LNCaP clone FGC (cell line): Measurements from ENCODE around the gene ST6GALNAC4.

Source experiments
- DNase-seq: peaks from one replicate; pipeline ENCODE4 v3.0.0-alpha.2; 2011; ENCODE audit warnings: low read depth
- H3K4me3 ChIP-seq: 2 replicates; pipeline ENCODE4 v1.5.1; 2011; ENCODE audit warnings: mild to moderate bottlenecking, low read depth, low read length, control low read depth
- TF ChIP-seq, protein P1 (sequence below): IDR thresholded peaks from 2 replicates; pipeline ENCODE4 v1.5.1; 2012; ENCODE audit warnings: mild to moderate bottlenecking; ENCODE audit not compliant: control insufficient read depth, insufficient read depth; ENCODE audit errors: extremely low read depth

Gene ST6GALNAC4

DNA sequence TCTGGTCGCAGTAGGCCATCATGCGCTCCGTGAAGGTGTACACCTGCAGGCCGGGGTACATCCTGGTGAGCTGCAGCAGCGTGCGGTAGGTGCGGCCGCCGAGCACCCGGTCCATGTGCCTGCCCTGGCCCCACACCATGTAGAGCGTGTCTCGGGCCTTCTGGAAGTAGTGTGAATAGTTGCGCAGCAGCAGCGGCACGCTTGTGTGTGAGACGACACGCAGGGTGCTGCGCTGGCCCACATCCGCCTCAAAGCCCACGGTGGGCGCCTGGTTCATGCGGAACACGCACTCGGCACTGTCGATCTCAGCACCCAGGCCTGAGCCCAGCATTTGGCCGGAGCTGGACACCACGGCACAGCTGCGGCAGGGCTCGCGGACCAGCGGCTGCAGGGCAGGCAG, 4.5 kb downstream of the ST6GALNAC4 start:
- no peak overlapping the region for H3K4me3 ChIP-seq
- TF ChIP-seq, protein P1, sequence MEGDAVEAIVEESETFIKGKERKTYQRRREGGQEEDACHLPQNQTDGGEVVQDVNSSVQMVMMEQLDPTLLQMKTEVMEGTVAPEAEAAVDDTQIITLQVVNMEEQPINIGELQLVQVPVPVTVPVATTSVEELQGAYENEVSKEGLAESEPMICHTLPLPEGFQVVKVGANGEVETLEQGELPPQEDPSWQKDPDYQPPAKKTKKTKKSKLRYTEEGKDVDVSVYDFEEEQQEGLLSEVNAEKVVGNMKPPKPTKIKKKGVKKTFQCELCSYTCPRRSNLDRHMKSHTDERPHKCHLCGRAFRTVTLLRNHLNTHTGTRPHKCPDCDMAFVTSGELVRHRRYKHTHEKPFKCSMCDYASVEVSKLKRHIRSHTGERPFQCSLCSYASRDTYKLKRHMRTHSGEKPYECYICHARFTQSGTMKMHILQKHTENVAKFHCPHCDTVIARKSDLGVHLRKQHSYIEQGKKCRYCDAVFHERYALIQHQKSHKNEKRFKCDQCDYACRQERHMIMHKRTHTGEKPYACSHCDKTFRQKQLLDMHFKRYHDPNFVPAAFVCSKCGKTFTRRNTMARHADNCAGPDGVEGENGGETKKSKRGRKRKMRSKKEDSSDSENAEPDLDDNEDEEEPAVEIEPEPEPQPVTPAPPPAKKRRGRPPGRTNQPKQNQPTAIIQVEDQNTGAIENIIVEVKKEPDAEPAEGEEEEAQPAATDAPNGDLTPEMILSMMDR = no peak
- DNase-seq = no peak

DNA sequence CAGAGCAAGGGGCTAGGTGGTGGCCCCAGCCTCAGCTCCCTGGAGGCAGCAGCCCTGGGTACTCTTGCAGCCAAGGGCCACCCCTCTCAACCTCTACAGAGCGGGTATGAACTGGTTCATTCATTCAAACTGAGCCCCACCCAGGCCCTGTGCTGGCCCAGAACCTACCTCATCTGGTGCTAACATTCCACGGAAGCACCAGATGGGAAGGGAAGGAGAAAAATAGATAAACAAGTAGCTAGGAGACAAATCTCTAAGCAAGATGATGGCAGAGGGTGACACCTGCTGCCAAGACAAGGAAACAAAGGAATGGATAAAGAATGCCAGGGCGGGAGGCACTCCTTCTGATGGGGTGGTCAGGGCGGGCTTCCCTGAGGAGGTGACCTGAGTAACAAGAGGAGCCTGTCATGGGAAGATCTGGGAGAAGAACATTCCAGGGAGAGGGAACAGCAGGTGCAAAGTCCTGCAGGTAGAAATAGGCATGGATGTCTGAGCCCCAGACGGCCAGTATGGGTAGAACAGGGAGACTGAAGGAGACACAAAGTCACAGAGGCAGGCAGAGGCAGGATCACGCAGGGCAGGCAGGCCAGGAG, 6.1 kb downstream of the ST6GALNAC4 start:
- TF ChIP-seq, protein P1 = peak; percentile 72
- no peak for DNase-seq
- no peak overlapping the region for H3K4me3 ChIP-seq

DNA sequence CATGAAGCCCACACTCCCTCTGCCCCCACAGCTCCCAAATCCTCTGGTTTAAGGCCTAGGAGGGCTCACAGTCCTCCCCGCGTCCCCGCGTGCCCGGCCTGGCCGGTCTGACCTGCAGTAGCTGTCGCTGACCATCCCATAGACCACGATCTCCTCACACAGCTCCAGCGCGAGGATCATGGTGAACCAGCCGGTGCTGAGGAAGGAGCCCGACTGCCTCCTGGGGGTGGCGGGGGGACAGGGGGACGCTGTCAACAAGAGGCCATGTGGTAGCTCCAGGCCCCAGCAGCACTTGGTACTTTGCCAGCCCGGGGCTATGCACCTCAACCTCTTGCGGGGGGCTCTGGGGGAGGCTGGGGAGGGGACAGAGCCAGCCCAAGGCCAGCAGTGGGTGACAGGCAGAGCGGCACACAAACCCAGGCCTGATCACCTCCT, 7.0 kb downstream of the ST6GALNAC4 start:
- H3K4me3 ChIP-seq = no peak overlapping the region
- no peak for DNase-seq
- TF ChIP-seq, protein P1 = no peak

DNA sequence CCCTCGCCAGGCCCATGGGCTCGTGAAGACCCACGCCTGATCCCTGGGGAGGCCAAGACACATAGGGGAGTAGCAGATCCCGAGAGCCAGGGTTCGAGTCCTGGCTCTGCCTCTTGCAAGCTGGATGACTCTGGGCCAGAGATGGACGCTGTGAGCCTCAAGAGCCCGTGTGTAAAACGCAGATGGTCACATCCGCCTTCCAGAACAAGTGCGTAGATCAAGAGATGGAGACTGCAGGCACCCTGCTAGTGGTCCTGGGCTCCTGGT, 8.2 kb downstream of the ST6GALNAC4 start:
- TF ChIP-seq, protein P1 = no peak
- no peak overlapping the region for H3K4me3 ChIP-seq
- DNase-seq = no peak

DNA sequence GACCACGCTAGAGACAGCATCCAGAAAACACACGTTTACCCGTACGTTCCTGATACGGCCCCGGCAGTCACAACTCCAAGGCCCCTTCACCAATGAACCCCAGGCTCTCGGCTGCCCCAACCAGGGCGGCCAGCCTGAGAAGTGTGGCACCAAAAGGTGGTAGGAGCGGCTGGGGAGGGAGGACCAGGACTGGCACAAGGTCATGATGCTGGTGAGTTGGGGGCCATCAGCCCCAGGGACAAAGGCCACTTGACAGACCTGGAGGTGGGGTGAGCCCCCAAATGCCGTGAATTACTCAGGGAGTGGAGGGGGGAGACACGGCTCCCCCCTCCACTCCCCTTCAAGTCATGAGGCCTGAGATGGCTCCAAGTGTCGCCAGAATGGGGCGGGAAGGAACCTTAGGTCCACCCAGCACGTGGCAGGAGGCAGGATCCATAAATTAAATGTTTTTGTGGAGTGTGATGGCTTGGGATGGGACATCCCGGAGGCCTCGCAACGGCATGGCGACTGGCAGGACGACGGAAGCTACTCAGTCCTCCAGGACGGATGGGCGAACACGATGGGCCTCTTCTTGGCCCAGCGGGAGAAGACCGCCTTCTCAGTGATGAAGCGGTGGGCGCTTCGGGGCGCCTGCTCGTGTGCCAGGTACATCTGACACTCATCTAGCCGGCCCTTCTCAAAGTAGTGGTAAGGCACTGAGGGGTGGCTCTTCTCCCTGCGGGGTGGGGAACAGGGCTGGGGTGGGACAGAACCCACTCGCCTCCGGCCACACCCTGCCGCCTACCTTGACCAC, 8.8 kb downstream of the ST6GALNAC4 start:
- DNase-seq = no peak
- TF ChIP-seq, protein P1 = no peak
- no peak overlapping the region for H3K4me3 ChIP-seq

DNA sequence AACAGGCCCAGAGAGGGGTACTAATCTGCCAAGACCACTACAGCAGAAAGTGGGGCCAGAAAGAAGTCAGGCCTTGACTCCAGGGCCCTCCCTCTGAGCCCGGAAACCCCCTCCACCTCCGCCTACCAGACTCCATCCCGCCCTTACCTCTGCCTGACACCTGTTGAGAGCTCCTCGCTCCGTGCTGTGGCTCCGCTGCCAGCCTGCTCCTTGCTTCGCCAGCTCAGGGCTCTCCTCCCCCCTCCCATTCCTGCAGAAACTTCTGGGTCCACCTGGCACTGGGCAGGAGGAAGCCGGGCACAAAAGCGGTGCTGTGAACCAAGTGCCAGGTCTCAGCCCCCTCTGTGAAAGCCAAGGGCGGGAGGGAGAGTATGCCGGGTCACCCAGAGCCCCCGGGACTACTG, 11.1 kb downstream of the ST6GALNAC4 start:
- TF ChIP-seq, protein P1 = no peak
- no peak overlapping the region for H3K4me3 ChIP-seq
- no peak for DNase-seq

DNA sequence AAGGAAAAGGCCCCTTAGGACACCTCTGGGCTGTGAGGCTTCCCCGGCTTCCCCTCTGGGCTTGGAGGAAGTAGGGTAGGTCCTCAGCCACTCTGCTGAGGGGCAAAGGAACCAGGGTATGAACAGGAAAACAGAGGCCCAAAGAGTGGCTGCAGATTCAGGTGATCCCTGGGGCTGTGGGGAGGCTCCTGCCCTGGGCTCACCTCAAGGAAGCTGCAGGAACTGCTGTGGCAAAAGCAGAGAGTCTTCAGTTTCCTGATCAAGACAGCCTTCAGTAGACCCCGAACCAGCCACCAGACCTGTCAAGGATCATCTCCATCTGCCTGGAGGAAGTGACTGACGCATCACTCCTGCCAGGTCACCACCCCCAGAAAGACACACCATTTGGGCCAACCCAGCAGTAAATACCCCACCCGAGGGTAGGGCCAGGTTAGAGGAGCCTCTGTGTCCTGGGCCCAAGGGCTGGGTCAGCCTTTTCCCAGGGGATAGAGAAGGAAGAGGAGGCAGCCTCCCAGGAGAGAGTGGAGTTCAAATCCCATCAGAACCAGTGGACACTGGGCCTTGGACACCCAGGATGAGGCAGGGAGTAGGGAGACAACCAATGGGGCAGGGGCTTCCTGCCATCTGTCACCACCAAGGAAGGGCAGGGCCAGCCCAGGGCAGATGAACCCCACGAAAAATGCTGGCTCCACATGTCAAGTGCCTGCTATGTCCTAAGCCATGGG, 11.7 kb downstream of the ST6GALNAC4 start:
- no peak overlapping the region for H3K4me3 ChIP-seq
- DNase-seq = no peak
- TF ChIP-seq, protein P1 = no peak
